ENCODE measurements around the gene ARID1B. TPM values are rescaled to one million over a fixed set of nuclear protein-coding genes. Genes with fewer than 3 reads are reported as not detected.
A peak's percentile ranks its signal among the peaks of the same experiment; 100 is the strongest.

The ARID1B gene
- total and polyA plus RNA-seq, 2 of the 4 experiments (the other 2 are of a cell fraction): 14.5 to 20.1 TPM

- Histone ChIP-seq H3K18ac (ENCODE audit: low read depth, low read length) (no peak overlapping the region; the same call in 1 of the 2 replicates), H2BK15ac (ENCODE audit: low read depth, low read length) (no peak overlapping the region), H3K4me3 (ENCODE audit: insufficient read depth, low read depth, low read length) (no peak overlapping the region), H3K27ac (ENCODE audit: insufficient read depth, low read length) (no peak overlapping the region), H4K5ac (ENCODE audit: low read depth, low read length) (no peak overlapping the region; the same call in 1 of the 2 replicates), H2AFZ (replicated peaks; ENCODE audit: low read length, poor library complexity) (no peak overlapping the region), H3K79me1 (ENCODE audit: low read depth in 1 of 2, low read length in 2 of 2) (peaks cover 20 to 38% of the 10 kb centered on the region in 2 experiments; a peak in 3 of 4 replicates), H3K56ac (ENCODE audit: extremely low read depth, insufficient read depth, low read length) (no peak overlapping the region), H3K36me3 (ENCODE audit: control insufficient read depth, insufficient read depth, low read length) (no peaks in the 10 kb centered on the region), H2BK20ac (ENCODE audit: low read depth, low read length) (no peak overlapping the region), H2AK9ac (replicated peaks; ENCODE audit: low read depth, low read length, poor library complexity) (no peak overlapping the region), H3K27me3 (ENCODE audit: control insufficient read depth, insufficient read depth, low read length) (no peaks in the 10 kb centered on the region), H3K9ac (ENCODE audit: low read depth, low read length) (no peak overlapping the region), H3K9me1 (ENCODE audit: insufficient read depth, low read length) (no peaks in the 10 kb centered on the region; the same call in 1 of the 2 replicates), H3K14ac (replicated peaks; ENCODE audit: low read depth, low read length) (no peak overlapping the region; the same call in 1 of the 2 replicates), H3K4me2 (ENCODE audit: low read depth, low read length) (no peak overlapping the region; the same call in 1 of the 2 replicates), H4K91ac (ENCODE audit: insufficient read depth, low read depth, low read length) (no peak overlapping the region), H3K4me1 (ENCODE audit: control insufficient read depth, insufficient read depth, low read length) (peaks cover 5% of the 10 kb centered on the region), H3K9me3 (ENCODE audit: control insufficient read depth, insufficient read depth, low read length) (no peaks in the 10 kb centered on the region), H2AK5ac (ENCODE audit: low read depth, low read length) (no peak overlapping the region), H3K4ac (ENCODE audit: low read depth, low read length) (no peak overlapping the region), H4K8ac (ENCODE audit: low read depth in 2 of 2, low read length in 2 of 2) (no peak overlapping the region), H4K20me1 (ENCODE audit: insufficient read depth, low read length) (peaks cover 3% of the 10 kb centered on the region; the same call in 1 of the 2 replicates), H3K23ac (ENCODE audit: low read depth, low read length) (peak overlapping the region; percentile 34; the same call in 1 of the 2 replicates), H2BK5ac (ENCODE audit: low read depth, low read length, poor library complexity, severe bottlenecking) (no peak overlapping the region), H2BK120ac (ENCODE audit: low read depth, low read length) (no peak overlapping the region)
- intact Hi-C loops (cut with micrococcal nuclease): loop anchor here (2.0 kb wide), 1 partner anchor 15 kb away; no protein-coding TSS in a partner anchor
- dilution Hi-C loops (cut with HindIII; ENCODE audit: low sequenced_read_pairs, unreplicated experiment): no loop called here
- WGBS, 2 experiments (ENCODE audit: extremely low coverage in 2 of 2, insufficient read length in 1 of 2): 100% methylated on average over 3 of the region's 8 CpGs; no CpG with 5 or more reads in 1 of the 2 experiments
- TF ChIP-seq RAD21 (IDR thresholded peaks at IDR 0.05; ENCODE audit: low read length): no peak
- TF ChIP-seq MAFK (IDR thresholded peaks at IDR 0.05; ENCODE audit: low read depth, low read length): no peak
- no peak for TF ChIP-seq MAZ (IDR thresholded peaks at IDR 0.05; ENCODE audit: borderline replicate concordance, low read depth, low read length)
- ChIA-PET POLR2A (ENCODE audit: unreplicated experiment) (no interaction called here), CTCF (no interaction called here)
- no TSS peak for BruUV-seq (replicated peaks)
- ATAC-seq (ENCODE audit: low read depth): no peak
- peak; percentile 68 for DNase-seq
- in situ Hi-C loops (cut with MboI; ENCODE audit: low sequenced_read_pairs): no loop called here
These were observed 298.6 kb downstream of the ARID1B start for GRCh38 chr6:157075549-157076450.

Data from IMR-90 (cell line).